HT-29 (cell line): ENCODE results near the gene NSD1. TPM values are rescaled to one million over a fixed set of nuclear protein-coding genes. Genes with fewer than 3 reads are reported as not detected.
A peak's percentile ranks its signal among the peaks of the same experiment; 100 is the strongest.

Source experiments
- DNase-seq: peaks from one replicate; pipeline ENCODE4 v3.0.0-alpha.2; 2015; ENCODE audit warnings: low spot score
- total RNA-seq: library from RNA; depleted of rRNA; stranded (reverse); fragments of >200 nt; shearing (Covaris generic); gene quantifications from 2 replicates; pipeline ENCODE4 v1.2.3, GENCODE V29; 2014

NSD1 gene
- total RNA-seq, 1 experiment from 2014 or later: 29.4 TPM

DNA sequence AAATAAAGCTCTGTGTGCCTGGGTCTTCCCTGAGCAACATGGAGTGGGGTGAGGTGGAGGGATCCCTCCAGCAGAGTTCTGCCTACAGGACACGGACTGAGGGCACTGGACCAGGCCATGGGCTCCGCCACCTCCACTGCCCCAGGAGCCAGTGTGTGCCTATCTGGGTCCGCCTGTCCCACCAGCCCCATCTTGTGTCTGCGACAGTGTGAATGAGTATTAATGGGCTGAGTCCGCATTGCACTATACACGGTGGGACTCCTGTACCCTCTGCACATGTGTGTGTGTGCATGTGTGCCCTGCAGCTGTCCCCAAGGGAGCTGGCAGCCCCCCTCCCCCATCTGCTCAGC, 35.5 kb upstream of the NSD1 start:
- DNase-seq: no peak

DNA sequence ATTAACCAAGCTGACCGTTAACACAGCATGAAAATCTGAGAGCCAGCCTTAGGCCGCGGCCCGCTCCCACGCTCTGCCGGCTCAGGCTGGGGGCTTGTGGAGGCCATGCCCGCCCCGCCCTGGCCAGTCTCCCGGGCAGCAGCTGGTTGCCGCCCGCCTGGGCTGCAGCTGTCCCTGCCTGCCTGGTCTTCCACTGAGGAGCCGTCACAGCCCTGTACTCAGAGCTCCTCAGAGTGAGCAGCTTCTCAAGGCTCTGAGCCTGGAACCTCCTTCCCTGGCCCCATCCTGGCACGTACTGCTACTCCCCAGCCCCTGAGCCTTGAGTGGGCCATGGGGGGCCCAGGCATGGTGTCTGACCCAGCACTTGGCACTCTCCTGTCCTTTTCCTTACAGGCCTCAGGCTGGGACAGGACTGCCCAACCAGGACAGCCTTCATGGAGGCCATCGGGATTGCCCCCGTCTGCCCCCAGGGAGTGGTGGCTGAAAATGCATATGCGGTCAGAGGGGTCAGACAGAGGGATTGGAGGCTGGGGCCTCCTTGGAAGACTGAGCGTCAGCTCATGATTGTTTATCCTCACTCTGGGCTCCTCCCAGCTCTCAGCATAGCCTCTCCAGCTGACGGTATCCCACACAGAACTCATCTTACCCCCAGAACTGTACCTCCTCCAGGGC, 35.0 kb upstream of the NSD1 start:
- DNase-seq: no peak

DNA sequence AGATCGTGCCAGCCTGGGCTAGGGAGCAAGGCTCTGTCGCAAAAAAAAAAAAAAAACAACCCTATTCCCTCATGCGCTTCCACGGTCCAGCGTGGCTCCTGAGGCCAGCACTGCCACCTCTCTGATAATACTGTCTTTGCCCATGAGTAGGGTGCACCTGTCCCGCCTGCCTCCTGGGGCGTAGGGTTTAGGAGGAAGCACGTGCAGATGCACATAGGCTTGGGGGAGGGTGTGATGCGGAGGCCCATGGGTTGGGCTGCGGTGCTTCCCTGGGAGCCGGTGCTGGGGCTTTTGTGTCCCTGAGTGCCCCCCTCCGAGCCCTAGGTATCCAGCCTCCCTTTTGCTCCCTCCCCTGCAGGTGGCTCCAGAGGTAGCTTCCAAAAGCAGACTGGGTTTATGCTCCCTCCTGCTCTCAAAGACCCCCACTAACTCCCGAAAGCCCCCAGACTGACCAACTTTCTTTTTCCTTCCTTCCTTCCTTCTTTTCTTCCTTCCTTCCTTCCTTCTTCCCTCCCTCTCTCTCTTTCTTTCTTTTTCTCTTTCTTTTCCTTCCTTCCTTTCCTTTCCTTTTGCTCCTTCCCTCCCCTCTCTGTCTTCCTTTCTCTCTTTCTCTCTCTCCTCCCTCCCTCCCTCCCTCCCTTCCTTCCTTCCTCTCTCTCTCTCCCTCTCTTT, 34.0 kb upstream of the NSD1 start:
- DNase-seq: peak; percentile 26

DNA sequence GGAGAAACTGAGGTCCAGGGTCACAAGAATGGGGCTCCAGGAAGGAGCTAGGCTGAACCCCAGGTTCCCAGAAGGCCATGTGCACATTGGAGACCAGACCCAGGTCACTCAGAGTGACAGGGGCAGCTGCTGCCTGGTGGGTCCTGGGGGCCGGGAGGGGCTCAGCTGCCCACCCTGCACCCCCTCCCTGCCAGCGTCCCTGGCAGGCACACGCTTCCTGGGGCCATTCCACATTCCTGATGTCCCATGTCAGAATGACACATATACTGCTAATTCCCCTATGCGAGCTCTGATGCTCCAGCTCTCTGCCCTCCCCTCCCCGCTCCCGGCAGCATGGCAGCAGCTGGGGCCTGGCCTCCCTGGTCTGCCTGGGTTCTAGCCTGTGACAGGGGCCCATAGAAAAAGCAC, 32.9 kb upstream of the NSD1 start:
- DNase-seq: no peak

DNA sequence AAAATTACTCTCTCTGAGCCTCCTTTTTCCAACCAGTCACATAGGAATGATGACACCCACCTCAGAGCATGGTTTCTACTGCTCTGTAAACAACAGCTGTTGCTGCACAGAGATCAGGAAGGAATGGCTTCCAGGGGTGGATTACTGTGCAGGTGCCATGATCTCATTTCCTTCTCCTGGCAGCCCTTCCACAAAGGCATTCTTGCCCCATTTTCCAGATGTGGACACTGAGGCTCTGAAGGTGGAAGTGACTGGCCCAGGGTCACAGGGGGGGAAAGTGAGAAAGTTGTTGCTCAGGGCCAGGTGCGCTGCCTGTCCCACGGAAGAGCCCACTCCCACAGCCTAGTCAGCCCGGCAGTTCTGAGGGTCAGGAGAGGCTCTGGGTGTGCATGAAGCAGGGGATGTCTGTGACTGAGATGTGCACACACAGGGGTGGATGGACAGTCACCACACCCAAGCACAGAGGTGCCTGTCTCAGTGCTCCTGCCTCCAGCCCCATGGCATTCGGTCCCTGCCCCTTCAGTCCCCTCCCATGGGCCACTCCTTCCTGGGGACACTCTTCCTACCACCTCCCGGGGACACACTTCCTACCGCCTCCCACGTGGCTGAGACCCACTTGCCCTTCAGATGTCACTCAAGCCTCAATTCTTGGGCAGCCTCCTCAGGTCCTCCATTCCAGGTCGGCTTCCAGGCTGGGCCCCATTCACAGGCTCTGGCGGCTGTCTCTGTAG, 29.9 kb upstream of the NSD1 start:
- peak; percentile 31 for DNase-seq

DNA sequence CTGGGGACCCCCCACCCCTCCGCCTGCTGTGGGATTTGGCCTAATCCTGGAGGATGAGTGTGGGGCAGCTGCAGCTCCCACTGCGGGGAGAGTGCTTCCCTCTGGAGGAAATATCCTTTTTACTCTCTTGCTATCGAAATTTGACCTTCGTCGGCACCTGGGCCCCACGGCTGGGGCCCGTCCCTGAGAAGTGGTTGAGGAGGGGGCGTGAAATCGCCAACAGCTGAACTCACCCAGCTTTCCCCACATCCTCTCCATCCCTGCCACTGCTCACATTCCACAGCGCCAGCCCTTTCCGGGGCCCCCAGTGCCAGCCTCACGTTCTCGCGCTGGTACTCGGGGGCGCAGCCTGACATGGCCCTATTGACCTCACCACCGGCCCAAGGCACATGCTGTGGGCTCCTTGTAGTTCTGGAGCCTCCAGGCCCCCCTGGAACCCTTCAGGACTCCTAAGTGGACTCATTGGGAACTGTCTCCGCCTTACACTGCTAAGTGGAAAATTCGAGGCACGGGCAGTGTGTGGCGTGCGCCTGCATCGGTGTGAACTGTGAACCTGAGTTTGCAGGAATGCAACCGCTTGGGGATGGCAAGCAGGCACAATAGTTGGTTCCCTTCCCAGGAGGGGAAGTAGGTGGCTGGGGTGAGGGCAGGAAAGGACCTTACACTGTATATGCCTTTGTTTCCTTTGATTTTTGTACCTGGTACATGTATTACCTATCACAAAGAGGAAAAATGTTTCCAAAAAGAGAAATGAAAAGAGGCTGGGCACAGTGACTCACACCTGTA, 27.7 kb upstream of the NSD1 start:
- no peak for DNase-seq

DNA sequence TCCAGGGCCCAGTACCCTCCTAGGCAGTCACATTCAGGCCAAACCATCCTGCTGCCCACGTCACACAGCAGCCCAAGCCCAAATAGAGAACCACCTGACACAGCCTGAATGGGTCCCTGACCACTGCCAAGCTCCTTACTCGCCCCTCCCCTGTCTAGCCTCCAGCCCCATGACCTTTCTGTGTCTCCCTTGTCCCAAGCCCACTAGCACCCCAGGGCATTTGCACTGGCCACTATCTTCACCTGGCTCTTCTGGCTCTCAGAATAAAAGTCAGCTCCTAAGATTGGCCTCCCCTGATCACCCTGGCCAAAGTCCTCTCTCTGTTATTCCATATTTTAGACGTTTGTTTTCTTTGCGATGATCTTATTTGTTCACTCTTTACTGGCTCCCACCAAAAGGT, 26.4 kb upstream of the NSD1 start:
- DNase-seq: no peak

DNA sequence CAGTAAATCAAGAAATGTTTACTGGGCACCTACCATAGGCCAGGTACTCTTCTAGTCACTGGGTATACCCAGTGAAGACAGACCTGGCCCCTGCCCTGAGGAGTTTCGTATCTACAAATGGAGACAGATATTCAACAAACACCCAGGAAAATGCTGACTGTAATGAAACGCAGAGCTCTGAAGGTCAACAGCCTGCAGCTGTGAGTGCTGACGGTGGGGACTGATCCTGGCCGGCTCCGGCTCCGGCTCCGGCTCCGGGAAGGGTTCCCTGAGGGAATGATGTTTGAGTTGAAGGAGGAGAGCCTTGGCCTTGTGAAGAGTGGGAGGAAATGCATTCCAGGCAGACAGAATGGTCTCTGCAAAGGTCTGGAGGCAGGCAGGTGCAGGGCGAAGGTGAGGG, 23.8 kb upstream of the NSD1 start:
- no peak for DNase-seq

DNA sequence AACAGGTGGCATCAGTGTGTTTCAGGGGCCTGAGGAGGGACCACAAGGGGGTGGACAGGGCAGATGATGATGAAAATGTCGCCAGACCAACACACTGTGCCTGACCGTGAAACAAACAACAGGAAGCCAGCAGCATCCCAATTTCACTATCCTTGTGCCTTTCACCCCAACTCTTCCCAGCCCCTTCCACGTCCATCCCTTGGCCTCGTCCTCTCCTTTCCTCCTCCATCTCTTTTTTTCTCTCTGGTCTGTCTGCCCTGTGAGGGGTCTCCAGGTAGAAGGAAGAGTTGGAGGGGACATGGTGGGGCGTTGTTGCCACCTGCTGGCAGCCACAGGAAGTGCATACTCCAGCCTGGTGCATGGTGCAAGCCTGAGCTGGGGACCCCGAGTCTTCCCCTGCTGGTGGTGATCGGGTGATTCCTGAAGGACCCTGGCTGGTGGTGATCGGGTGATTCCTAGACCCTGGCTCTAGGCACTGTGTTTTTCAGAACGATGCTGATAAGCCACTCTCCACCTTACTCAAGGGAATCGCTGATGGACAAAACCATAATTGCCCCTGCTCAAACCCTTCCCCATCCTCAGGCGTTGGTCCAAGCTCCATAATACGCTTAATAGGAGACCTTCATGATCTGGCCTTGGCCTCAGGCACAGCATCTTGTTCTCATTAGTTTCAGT, 21.7 kb upstream of the NSD1 start:
- DNase-seq: peak; percentile 81

DNA sequence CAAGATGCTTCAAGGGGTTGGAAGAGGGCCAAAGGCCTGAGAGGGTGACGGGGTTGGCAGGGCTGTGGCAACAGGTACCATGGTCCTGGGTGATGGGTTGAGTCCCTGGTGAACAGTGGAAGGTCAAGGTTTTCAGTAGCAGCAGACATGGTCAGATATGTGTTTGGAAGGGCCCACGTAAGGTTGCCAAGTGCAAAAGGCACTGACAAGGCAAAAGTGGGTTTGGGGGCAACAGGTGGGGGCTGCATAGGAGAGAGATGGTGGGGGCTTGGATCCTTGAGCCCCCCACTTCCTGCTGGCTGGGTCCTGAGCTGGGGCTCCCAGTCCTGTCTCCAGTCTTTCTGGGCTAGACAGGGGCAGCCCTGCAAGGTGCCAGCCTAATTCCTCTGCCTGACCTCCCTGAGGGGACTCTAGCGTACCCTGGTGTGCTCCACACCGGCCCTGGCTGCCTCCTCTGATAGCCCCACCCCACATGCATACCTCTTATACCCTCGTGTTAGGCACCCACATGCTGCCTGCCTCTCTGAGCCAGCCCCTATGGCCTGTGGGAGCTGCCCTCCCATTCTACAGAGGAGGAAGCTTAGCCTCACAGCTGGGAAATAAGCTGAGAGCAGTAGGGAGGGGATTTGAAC, 20.9 kb upstream of the NSD1 start:
- no peak for DNase-seq

DNA sequence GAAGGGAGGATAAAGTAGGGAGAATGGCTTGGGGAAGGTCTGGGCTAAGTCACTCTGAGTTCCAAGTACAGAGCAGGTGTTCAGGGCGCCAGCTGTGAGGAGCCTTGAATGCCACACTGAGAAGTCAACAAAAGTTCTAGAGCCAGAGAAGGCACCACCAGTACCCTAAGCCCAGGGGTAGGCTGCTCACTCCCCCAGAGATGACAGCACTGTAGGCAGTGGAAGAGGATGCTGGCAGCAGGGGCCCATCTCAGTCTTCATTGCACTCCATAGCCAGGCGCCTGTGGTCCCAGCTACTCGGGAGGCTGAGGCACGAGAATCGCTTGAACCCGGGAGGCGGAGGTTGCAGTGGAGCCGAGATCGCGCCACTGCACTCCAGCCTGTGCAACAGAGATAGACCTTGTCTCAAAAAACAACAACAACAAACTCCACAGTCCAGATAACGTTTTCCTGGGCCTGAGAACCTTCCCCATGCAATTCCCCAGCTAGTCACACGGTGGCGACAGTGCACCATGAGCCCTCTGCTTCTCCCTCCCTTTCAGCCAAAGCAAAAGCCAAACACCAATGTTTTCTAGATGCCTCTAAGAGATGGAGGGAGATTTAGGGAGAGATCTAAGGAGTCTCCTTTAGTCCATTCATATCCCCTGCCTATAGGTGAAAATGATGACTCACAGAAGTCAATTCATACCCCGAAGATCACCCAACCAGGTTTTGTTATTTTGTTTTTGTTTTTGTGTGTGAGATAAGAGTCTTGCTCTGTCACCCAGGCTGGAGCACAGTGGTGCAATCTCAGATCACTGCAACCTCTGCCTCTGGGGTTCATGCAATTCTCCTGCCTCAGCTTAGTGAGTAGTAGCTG, 19.8 kb upstream of the NSD1 start:
- DNase-seq: peak; percentile 90

DNA sequence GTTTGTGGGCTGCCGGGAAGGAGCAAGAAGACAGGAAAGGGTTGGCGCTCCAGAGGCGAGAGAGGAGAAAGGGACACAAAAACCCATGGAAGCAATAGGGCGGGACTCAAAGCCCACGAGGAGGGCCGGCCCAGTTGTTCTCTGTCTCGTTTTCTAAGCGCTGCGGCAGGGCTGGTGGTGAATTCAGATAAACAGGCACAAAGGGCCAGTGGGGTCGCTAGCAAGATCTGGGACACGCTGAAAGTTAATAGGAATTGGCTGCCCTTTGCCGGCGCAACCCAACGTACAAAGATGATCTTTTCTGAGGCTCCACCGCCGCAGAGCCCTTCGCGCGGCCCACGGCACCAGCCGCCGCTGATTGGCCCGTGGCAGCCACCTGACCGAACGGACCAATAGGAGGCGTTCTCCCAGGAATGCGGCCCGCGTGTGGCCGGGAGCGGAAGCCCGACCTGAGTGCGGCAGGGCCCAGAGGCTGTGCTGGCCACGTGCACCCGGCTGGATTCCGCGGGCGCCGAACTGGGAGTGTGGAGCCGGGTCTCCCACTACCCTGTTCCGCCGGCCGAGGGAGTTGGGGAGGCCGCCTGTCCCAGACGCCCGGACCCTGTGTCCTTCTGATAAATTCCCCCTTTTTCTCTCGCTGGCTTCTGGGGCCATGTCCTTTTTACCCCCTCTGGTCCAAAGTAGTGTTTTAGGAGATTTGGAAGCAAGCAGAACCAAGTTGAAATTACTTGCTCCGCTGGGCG, 16.8 kb upstream of the NSD1 start:
- DNase-seq: no peak

DNA sequence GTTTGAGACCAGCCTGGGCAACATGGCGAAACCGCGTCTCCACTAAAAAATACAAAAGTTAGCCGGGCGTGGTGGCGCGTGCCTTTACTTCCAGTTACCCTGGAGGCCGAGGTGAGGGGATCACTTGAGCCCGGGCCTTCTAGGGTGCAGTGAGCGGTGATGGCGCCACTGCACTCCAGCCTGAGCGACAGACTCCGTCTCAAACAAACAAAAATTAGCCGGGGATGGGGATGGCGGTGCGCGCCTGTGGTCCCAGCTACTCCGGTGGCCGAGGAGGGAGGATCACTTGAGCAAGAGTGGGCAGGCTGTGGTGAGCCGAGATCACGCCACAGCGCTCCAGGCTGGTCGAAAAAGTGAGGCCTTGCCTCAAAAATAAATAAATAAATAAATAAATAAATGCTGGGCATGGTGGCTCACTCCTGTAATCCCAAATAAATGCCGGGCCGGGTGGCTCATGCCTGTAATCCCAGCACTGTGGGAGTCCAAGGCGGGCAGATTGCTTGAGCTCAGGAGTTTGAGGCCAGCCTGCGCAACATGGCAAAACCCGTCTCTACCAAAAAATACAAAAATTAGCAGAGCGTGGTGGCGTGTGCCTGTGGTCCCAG, 16.0 kb upstream of the NSD1 start:
- no peak for DNase-seq

DNA sequence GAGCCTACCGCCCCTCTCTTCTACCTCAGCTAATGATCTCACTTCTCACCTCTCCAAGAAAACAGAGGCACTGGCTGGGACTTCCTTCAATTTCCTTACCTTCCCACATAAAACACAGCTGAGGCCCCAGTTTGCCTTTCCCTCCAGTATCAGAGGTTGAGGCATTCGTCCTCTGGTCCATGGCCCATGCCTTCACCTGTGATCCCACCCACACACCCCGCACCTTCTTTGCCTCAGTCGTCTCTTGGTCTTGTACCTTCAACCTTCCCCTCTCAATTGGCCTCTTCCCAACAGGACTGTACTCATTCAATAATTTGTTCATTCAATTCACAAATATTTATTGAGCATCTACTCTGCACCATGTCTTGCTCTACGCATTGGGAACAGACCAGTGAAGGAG, 11.0 kb upstream of the NSD1 start:
- no peak for DNase-seq

DNA sequence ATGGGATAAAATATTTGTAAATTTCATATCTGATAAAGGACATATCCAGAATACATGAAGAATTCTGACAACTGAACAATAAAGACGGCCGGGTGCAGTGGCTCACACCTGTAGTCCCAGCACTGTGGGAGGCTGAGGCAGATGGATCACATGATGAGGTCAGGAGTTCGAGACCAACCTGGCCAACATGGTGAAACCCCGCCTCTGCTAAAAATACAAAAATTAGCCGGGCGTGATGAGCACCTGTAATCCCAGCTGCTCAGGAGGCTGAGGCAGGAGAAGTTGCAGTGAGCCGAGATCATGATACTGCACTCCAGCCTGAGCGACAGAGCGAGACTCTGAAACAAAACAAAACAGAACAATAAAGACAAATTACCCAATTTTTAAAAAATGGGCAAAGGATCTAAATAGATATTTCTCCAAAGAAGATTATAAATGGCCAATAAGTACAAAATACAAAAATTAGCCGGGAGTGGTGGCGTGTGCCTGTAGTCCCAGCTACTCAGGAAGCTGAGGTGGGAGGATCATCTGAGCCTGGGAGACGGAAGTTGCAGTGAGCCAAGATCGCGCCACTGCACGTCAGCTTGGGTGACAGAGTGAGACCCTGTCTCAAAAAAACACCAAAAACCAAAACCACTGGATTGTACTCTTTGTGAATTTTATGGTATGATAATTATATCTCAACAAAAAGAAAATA, 9.6 kb upstream of the NSD1 start:
- no peak for DNase-seq

DNA sequence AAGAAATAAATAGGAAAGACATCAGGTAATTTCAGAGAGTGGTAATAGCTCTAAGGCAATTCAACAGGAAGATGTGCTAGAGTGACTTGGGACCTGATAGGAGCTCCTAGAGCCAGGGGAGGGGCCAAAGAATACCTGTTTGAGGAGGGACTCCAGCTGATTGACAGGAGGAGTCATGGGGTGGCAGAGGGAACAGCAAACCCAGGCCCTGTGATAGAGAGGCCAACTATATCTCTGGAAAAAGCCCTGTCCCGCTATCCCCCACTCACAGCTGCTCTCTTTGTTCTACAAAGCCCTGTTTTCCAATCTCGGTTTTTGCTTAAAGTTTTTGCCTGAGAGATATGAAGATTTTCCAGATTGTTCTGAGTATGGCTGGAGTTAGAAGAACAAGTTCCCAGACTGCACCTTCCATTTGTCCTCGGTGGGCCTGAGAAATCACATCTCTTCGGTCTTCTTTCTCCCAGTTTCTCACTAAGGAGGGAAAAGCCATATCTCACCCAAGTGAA, 9.0 kb upstream of the NSD1 start:
- DNase-seq: peak; percentile 36

DNA sequence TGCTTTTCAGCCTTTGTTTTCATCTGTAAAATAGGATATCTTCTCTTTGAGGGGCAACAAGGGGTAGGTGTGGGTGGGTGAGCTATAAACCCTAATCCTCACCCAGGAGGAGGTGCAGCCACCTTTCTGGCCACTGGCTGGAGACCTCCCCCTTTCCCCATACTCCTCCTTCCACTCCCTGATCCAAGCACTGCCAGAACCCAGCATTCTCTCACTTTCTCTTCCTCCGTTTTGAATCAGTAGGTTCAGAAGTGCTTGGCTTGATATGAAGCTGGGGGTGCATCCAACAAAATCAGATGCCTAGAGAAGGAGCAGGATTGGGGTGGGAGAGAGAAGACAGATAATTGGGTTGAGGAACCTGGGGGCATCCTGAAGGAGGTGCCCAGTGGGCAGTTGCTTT, 6.8 kb upstream of the NSD1 start:
- DNase-seq: no peak

DNA sequence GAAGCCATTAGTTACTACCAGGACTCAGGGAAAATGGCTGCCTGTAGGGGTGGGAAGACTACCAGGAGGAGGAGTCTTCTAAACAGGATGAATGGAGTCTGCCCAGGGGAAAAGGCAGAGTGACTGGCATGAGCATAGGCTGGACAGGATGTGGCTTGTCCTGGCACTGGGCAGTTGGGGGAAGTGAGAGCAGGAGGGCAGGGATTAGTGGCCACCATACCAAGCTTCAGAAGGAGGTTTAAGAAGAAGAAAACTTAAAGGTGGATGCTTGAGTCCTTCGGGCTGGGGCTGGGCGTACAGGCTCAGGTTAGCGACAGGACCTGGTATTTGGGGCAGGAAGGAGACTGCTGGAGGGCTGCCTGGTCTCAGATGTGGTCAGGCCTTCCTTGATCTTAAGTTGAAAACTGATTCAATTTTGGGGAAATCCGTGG, 5.0 kb upstream of the NSD1 start:
- no peak for DNase-seq
